Spinal cord (tissue), 10 donors: ENCODE measurements around the gene ADAMTS8. TPM values are rescaled to one million over a fixed set of nuclear protein-coding genes. Genes with fewer than 3 reads are reported as not detected.
"Not testable (repeated sequence)": the region's sequence is repeated elsewhere in the genome, so short reads cannot be mapped to it uniquely, and the experiment has no call there.

Experiments used
- DNase-seq, 6 donors: peaks; one replicate each; pipeline versions ENCODE4 v3.0.0 to v3.0.0-alpha.2; 2013 to 2015; ENCODE audit warnings: low spot score in 6 of 6, low read depth in 4 of 6
- H3K27ac ChIP-seq: one replicate; pipeline ENCODE4 v1.5.1; 2013; ENCODE audit warnings: low read depth, low read length, control low read depth
- H3K27me3 ChIP-seq: one replicate; pipeline ENCODE4 v1.6.1; 2013; ENCODE audit warnings: low read length; ENCODE audit not compliant: control insufficient read depth, insufficient read depth
- H3K36me3 ChIP-seq: one replicate; pipeline ENCODE4 v1.6.1; 2013; ENCODE audit warnings: low read length; ENCODE audit not compliant: control insufficient read depth, insufficient read depth
- H3K4me1 ChIP-seq: one replicate; pipeline ENCODE4 v1.6.1; 2013; ENCODE audit warnings: low read length; ENCODE audit not compliant: control insufficient read depth, insufficient read depth
- H3K4me3 ChIP-seq: one replicate; pipeline ENCODE4 v1.5.1; 2013; ENCODE audit warnings: low read depth, low read length, control low read depth
- H3K9me3 ChIP-seq: one replicate; pipeline ENCODE4 v1.6.1; 2013; ENCODE audit warnings: low read length; ENCODE audit not compliant: control insufficient read depth, insufficient read depth
- WGBS: methylation state at CpG from one replicate; pipeline ENCODE4 v1.1.5; 2013; ENCODE audit warnings: missing lambda C conversion rate; ENCODE audit not compliant: insufficient coverage; 5-methylcytosine and 5-hydroxymethylcytosine counted together
- polyA plus RNA-seq, 2 donors: library from polyadenylated mRNA; unstranded; fragments of 120-200 nt; gene quantifications; one replicate each; pipeline ENCODE4 v1.2.1, GENCODE V29; 2013; ENCODE audit not compliant: insufficient read length in 2 of 2
- total RNA-seq, 2 donors: library from RNA; depleted of rRNA in 1 of 2; stranded (reverse); fragments of 120-200 nt in 1 of 2; fragments of >200 nt in 1 of 2; gene quantifications; one replicate each; pipeline versions ENCODE4 v1.2.3 to v1.2.4, GENCODE V29; 2013 to 2014
- donor health status: healthy.

The ADAMTS8 gene
- total and polyA plus RNA-seq, 4 donors = 1.7 to 4.5 (median 2.8) TPM

- DNase-seq = no peak
- Histone ChIP-seq H3K4me3 (no peak overlapping the region), H3K27ac (no peak overlapping the region), H3K9me3 (no peaks in the 10 kb centered on the region), H3K4me1 (no peaks in the 10 kb centered on the region), H3K36me3 (no peaks in the 10 kb centered on the region), H3K27me3 (no peaks in the 10 kb centered on the region)
- WGBS = 100% methylated on average over 2 of the region's 6 CpGs
These were observed 11.5 kb upstream of the ADAMTS8 start for GRCh38 chr11:130439876-130440275.

DNA sequence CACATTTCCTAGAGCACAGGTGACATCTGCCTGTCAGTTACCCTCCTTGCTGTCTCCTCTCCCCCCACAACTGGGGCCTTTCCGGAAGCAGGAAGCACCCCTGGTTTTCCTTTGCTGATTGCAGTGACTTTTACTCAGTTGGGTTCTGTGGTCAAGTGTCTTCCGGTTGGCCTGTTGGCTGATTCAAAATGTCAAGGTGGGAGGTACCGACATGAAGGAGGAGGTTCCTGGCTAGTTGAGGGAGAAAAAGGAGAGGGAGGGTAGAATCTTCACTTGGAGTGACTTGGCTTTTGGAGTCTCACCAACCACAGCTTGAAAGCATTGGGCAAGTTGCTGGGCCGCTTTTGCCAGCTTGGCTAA is 10.7 kb upstream of the ADAMTS8 start:
- no peak overlapping the region for H3K4me3 ChIP-seq
- DNase-seq = no peak
- H3K4me1 ChIP-seq = no peaks in the 10 kb centered on the region
- 92% methylated on average over 3 of the region's 4 CpGs for WGBS
- no peaks in the 10 kb centered on the region for H3K36me3 ChIP-seq
- H3K9me3 ChIP-seq = no peaks in the 10 kb centered on the region
- no peaks in the 10 kb centered on the region for H3K27me3 ChIP-seq
- H3K27ac ChIP-seq = no peak overlapping the region

DNA sequence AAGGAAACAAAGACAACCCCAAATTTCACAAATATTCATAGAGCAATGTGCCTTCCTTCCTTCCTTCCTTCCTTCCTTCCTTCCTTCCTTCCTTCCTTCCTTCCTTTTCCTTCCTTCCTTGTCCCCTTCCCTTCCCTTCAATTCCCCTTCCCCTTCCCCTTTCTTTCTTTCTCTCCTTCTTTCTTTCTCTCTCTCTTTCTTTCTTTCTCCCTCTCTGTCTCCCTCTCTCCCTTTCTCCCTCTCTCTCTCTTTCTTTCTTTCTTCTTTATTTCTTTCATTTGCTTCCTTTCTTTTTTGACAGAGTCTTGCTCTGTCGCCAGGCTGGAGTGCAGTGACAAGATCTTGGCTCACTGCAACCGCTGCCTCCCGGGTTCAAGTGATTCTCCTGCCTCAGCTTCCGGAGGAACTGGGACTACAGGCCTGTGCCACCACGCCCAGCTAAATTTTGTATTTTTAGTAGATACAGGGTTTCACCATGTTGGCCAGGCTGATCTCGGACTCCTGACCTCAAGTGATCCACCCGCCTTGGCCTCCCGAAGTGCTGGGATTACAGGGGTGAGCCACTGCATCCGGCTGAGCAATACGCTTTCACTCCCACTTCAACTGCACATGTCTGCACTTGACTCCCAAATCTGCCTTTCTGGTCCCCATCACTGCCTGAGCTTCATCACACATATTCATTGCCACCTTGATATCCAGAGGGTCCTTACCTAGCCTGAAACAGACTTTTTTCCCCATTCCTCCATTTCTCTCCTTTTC is 10.2 kb upstream of the ADAMTS8 start:
- H3K36me3 ChIP-seq, H3K9me3 ChIP-seq, H3K4me1 ChIP-seq, H3K4me3 ChIP-seq, DNase-seq, H3K27ac ChIP-seq, H3K27me3 ChIP-seq: not testable (repeated sequence)
- 95% methylated on average over 10 of the region's 10 CpGs for WGBS

- Histone ChIP-seq H3K4me3 (no peak overlapping the region), H3K36me3 (no peaks in the 10 kb centered on the region), H3K9me3 (no peaks in the 10 kb centered on the region), H3K4me1 (no peaks in the 10 kb centered on the region), H3K27me3 (no peaks in the 10 kb centered on the region), H3K27ac (no peak overlapping the region)
- 83% methylated on average over 6 of the region's 7 CpGs for WGBS
- DNase-seq = no peak
These were observed 9.4 kb upstream of the ADAMTS8 start for GRCh38 chr11:130437848-130438247.

GRCh38 chr11:130436171-130436570 is 7.8 kb upstream of the ADAMTS8 start:
- DNase-seq = no peak
- no peaks in the 10 kb centered on the region for H3K9me3 ChIP-seq
- H3K27me3 ChIP-seq = no peaks in the 10 kb centered on the region
- H3K4me3 ChIP-seq = no peak overlapping the region
- peaks cover 2% of the 10 kb centered on the region for H3K4me1 ChIP-seq
- no peaks in the 10 kb centered on the region for H3K36me3 ChIP-seq
- no peak overlapping the region for H3K27ac ChIP-seq
- no CpG with 5 or more reads among the region's 3 CpGs for WGBS

GRCh38 chr11:130435671-130436070 is 7.3 kb upstream of the ADAMTS8 start:
- no peak overlapping the region for H3K4me3 ChIP-seq
- H3K9me3 ChIP-seq = no peaks in the 10 kb centered on the region
- peaks cover 2% of the 10 kb centered on the region for H3K4me1 ChIP-seq
- no peak overlapping the region for H3K27ac ChIP-seq
- peaks cover under 1% of the 10 kb centered on the region for H3K27me3 ChIP-seq
- 35% methylated on average over 2 of the region's 4 CpGs for WGBS
- no peak for DNase-seq
- H3K36me3 ChIP-seq = no peaks in the 10 kb centered on the region

GRCh38 chr11:130434521-130435223 is 6.3 kb upstream of the ADAMTS8 start:
- H3K4me3 ChIP-seq = peak overlapping the region; percentile 71
- peak overlapping the region; percentile 65 for H3K27ac ChIP-seq
- H3K27me3 ChIP-seq = peaks cover 9% of the 10 kb centered on the region
- H3K4me1 ChIP-seq = peaks cover 2% of the 10 kb centered on the region
- H3K9me3 ChIP-seq = no peaks in the 10 kb centered on the region
- peak; percentile 82 to 97 (median 88) for DNase-seq
- H3K36me3 ChIP-seq = no peaks in the 10 kb centered on the region
- 0% methylated on average over 17 of the region's 20 CpGs for WGBS

DNA sequence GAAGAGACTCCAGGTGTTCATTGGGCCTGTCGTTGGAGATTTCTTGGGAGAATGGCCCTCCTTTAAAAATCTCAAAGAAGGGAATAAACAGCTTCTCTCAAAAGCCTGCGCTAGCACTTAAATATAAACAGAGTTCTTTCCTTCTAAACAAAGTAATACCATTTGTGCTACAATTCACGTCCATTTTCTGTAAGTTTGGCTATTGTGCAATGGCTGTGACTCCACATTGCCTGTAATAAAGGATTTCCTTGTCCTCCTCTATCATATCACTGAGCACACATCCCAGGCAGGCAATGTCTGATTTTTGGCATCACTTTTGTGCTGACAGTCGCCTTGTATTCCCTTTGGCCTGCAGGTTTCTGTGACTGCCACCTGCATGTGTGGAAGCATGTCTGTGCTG is 4.9 kb upstream of the ADAMTS8 start:
- H3K36me3 ChIP-seq = no peaks in the 10 kb centered on the region
- H3K27ac ChIP-seq = no peak overlapping the region
- H3K4me3 ChIP-seq = no peak overlapping the region
- H3K4me1 ChIP-seq = peaks cover 8% of the 10 kb centered on the region
- no peak for DNase-seq
- no peaks in the 10 kb centered on the region for H3K9me3 ChIP-seq
- 82% methylated on average over 2 of the region's 4 CpGs for WGBS
- H3K27me3 ChIP-seq = peaks cover 22% of the 10 kb centered on the region

- H3K9me3 ChIP-seq = no peaks in the 10 kb centered on the region
- no peaks in the 10 kb centered on the region for H3K36me3 ChIP-seq
- WGBS = no CpG with 5 or more reads among the region's 3 CpGs
- no peak overlapping the region for H3K27ac ChIP-seq
- H3K4me3 ChIP-seq = no peak overlapping the region
- H3K27me3 ChIP-seq = peaks cover 30% of the 10 kb centered on the region
- peaks cover 18% of the 10 kb centered on the region for H3K4me1 ChIP-seq
- no peak for DNase-seq
These were observed 3.4 kb upstream of the ADAMTS8 start for GRCh38 chr11:130431801-130432200.

- Histone ChIP-seq H3K27me3 (peaks cover 34% of the 10 kb centered on the region), H3K4me1 (peaks cover 22% of the 10 kb centered on the region), H3K27ac (no peak overlapping the region), H3K36me3 (no peaks in the 10 kb centered on the region), H3K4me3 (no peak overlapping the region), H3K9me3 (no peaks in the 10 kb centered on the region)
- DNase-seq = peak in 3 of 6 donors; percentile 53 to 93 (median 88)
- whole genome bisulfite sequencing = 0% methylated on average over 2 of the region's 10 CpGs
These were observed 2.9 kb upstream of the ADAMTS8 start for GRCh38 chr11:130431331-130431773.
